Measurements from ENCODE around the gene DCDC1.

DCDC1 gene

GRCh38 chr11:30852645-30853044 is 516.9 kb downstream of the DCDC1 start:
- DNase-seq (ENCODE audit: low spot score), result no peak

DNA sequence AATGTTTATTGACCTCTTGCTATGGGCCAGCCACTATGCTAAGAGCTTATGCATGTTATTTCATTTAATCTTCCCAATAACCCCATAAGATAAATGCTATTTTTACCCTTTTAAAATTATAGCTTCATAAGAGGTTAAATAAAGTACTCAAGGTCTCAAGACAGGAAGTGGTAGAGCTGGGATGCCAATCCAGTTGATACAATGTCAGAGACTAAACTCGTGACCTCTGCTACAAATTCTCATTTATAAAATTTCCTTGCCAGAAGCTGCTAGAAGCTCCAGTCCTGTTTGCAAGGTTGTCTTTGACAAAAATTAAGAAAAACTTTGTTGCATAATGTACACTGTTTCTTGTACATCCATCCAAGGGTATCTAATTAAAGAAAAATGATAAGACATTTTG is 517.4 kb downstream of the DCDC1 start:
- no peak for DNase-seq (ENCODE audit: low spot score)

- DNase-seq (ENCODE audit: low spot score), result no peak
Observed at GRCh38 chr11:30837252-30837651, 532.3 kb downstream of the DCDC1 start.

DNA sequence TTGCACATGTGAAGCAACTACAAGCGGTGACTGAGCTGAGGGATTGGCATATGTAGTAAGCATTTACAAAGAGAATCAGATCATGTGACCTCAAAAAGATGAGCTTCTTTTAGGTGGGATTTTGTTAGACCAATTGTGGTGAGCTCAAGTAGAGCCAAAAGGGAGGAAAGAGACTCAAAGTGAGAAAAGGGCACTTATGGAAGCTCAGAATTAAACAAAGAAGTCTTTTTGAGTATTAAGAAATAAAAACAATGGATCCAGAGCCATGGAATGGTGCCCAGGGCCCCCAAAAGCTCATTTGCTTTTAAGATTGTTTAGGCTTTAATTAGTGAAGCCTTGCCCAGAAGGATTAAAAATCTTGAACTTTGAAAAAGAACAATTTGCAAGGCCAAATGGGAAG is 536.7 kb downstream of the DCDC1 start:
- DNase-seq (ENCODE audit: low spot score), result no peak

GRCh38 chr11:30830681-30831080 is 538.9 kb downstream of the DCDC1 start:
- no peak for DNase-seq (ENCODE audit: low spot score)

DNA sequence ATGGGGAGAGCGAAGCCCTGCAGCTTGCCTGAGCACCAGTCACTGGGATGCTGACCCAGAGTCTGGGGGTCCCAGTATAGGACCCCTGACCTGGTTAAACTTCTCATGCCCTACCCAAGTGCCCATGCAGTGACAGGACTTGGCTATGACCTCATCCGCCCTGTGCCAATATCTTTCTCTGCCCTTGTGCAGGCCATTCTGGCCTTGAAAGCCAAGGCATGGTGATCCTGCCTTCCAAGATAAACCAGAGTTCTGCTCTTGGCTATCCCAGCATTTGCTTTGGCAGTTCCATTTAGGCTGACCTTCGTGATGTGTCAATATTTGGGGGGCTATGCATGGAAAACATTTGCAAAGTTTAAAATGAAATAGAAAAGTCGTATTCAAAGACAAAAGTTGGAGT is 542.6 kb downstream of the DCDC1 start:
- DNase-seq (ENCODE audit: low spot score), result no peak

GRCh38 chr11:30825723-30826122 is 543.8 kb downstream of the DCDC1 start:
- no peak for DNase-seq (ENCODE audit: low spot score)

DNA sequence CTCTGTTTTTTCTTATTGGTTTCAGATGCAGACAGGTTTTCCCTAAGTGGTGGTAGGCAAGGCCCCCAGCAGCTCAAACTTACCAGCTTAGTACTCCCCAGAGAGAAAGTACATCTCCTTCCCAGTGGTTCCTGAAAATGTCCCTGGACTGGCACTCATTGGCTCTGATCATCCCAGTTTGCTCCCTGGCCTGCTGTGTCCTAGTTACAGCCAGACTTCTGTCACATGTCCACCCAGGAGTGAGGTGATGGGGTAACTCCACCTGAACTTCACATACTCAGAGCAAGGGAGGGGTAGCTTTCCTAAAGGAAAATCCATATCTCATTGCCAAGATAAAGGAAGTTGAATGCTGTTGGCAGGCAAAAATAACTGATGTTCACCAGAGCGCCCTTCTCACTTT is 546.4 kb downstream of the DCDC1 start:
- DNase-seq (ENCODE audit: low spot score), result no peak

- no peak for DNase-seq (ENCODE audit: low spot score)
Observed at GRCh38 chr11:30821438-30821965, 548.0 kb downstream of the DCDC1 start.

- DNase-seq (ENCODE audit: low spot score), result no peak
Observed at GRCh38 chr11:30818721-30819120, 550.8 kb downstream of the DCDC1 start.

DNA sequence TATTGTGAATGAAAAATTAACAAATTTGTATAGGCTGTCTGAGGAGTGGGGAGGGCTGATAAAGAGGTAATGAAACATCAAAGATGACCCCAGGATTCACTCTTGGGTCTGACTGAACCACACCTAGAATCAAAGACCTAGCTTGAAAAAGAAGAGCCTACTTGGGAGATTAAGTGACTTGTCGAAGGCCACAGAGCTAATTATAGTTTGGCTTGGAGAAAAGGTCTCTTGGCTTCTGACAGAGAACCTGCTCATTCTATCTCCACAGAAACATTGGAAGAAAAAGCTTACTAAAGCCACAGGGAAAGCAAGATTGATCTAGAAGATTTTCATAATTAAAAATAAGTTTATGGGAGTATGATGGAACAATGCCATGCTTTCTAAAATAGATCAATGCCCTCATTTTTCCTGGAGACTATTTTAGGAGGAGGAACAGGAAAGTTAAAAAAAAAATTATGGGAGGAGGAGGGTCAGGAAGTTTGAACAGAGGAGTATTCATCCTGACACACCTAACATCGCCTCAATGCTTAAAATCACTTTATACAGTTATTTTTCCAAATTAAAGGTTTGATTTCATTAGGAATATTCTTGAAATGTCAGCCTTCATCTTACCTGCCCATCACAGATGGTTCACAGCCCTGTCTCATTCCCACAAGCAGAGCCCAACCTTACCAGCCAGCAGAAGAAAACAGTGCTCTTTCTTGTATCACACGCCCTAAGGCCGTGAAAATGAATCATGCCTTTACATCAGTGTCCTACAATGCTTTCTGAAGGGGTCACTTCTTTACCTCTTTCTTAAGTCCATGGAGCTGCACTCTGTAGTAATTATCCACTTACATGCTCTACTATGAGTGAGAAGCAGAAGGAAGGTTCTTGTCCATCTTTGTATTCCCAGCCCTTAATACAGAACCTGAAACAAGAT is 552.3 kb downstream of the DCDC1 start:
- no peak for DNase-seq (ENCODE audit: low spot score)

GRCh38 chr11:30815619-30816018 is 553.9 kb downstream of the DCDC1 start:
- no peak for DNase-seq (ENCODE audit: low spot score)

DNA sequence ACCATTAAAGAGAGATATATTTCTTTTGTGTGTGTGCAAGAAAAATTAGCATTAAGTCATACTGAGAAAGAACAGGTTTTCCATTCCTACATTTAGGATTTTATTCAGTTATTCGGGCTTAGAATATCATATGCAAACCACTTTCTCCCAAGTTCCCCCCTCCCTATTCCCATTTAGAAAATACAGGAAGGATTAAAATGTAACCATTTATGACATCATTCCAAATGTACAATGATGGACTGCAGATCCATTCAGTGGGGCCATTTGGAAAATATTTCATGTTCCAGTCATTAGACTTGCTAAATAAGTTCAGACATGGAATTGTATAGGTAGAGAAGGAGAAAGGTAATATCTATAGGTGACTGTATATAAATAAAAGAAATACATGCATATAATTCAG is 554.8 kb downstream of the DCDC1 start:
- DNase-seq (ENCODE audit: low spot score), result no peak
